Measurements from ENCODE around the gene CACNA1B.
"Not testable (repeated sequence)": the region's sequence is repeated elsewhere in the genome, so short reads cannot be mapped to it uniquely, and the experiment has no call there.

The CACNA1B gene

GRCh38 chr9:138017200-138017599 lies 139.6 kb downstream of the CACNA1B start:
- no peak overlapping the region for H3K4me3 ChIP-seq (ENCODE audit: low read length)
- no peak for DNase-seq (ENCODE audit: low read depth)
- no peak for TF ChIP-seq CTCF (conservative IDR thresholded peaks at IDR 0.05; ENCODE audit: low read length)

- not testable (repeated sequence) for DNase-seq (ENCODE audit: low read depth); H3K4me3 ChIP-seq (ENCODE audit: low read length)
Observed at GRCh38 chr9:138019514-138019913, 141.9 kb downstream of the CACNA1B start.

DNA sequence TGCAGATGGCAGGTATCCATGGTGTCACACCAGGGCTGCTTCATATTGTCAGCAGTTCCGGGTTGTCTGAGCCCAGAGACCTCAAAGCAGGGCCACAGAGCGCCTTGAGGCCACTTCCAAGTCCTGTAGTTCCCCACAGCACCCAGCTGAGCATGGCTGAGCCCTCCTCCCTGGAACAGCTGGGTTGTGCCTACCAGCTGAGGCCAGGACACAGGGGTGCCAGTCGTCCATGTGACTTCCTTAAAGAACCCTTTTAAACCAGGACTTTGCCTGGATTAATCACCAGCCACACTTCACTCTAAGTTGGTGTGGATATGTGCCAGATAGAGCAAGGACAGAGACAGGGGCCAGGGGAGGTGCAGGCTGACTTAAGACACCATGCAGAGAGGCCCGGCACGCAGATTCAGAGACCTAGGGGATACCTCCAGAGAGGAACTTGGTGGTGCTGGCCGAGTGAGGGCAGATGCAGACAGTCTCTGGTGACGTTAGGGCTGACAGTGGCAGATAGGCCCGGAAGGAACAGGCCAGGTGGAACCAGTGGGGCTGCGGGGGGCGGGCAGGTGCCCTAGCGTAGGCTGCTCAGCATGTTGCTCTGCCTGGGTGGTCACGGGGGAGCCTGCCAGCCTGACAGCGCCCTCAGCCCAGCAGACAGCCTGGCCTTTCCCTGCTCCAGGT lies 142.7 kb downstream of the CACNA1B start:
- TF ChIP-seq CTCF (conservative IDR thresholded peaks at IDR 0.05; ENCODE audit: low read length): no peak
- H3K4me3 ChIP-seq (ENCODE audit: low read length): no peak overlapping the region
- no peak for DNase-seq (ENCODE audit: low read depth)

DNA sequence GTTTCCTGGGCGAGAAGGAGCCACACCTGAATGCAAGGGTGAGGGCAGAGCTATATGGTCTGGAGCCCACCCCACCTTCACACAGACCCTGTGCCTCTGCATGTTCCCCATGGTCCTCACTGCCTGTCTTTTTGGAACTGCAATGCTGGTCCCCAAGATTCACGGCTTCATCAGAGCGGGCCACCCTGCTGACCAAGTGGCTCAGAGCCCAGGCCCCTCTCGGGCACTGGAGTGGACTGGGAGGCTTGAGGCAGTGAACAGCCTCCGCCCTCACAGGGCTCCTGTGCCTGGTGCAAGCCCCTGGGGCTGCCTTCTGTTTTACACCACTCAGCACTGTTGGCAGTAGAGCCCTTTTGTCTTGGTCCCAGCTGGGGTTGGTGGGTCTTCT lies 143.2 kb downstream of the CACNA1B start:
- no peak for DNase-seq (ENCODE audit: low read depth)
- H3K4me3 ChIP-seq (ENCODE audit: low read length): no peak overlapping the region
- TF ChIP-seq CTCF (conservative IDR thresholded peaks at IDR 0.05; ENCODE audit: low read length): no peak

DNA sequence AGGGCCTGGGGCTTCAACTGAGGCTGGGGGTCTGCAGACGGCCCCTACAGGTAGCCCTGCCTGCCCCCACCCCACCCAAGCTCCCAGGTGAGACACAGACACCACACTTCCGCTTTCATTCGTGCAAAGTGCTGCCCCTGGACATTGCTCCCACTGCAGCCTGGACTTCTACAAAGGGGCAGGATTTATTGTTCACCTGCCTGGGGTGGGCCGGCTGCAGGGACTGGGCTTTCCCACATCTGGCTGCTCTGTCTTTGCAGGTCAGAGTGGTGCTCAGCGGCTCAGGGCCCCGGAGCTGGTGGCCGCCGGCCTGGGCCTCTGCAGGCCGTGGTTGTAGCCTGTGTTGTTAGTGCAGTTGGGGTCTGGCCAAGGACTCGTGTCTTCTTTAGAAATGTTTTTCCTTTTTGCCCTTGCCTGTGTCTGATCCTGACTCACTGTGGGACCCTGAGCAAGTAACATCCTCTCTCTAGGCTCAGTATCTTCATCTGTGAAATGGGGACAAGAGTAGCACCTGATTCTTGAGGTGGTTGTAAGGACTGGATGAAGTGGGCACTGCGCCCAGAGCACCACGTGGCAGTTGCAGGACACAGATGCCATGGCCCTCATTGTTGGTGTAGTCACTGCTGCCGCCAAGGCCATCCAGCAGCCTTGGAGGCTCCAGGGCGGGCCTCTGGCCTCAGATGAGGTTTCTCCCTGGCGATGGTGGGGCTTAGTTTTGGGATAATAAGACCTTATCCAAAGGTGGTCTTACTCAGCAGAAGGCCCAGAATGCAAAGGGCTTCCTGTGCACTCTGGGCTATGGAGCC lies 143.9 kb downstream of the CACNA1B start:
- TF ChIP-seq CTCF (conservative IDR thresholded peaks at IDR 0.05; ENCODE audit: low read length): no peak
- DNase-seq (ENCODE audit: low read depth): no peak
- no peak overlapping the region for H3K4me3 ChIP-seq (ENCODE audit: low read length)

GRCh38 chr9:138022121-138022741 lies 144.6 kb downstream of the CACNA1B start:
- no peak for DNase-seq (ENCODE audit: low read depth)
- TF ChIP-seq CTCF (conservative IDR thresholded peaks at IDR 0.05; ENCODE audit: low read length): no peak
- no peak overlapping the region for H3K4me3 ChIP-seq (ENCODE audit: low read length)

GRCh38 chr9:138022756-138023393 lies 145.3 kb downstream of the CACNA1B start:
- no peak for DNase-seq (ENCODE audit: low read depth)
- TF ChIP-seq CTCF (conservative IDR thresholded peaks at IDR 0.05; ENCODE audit: low read length): no peak
- H3K4me3 ChIP-seq (ENCODE audit: low read length): no peak overlapping the region

Data from AG10803 (cell line).